ENCODE results near the gene CABLES2. TPM values are rescaled to one million over a fixed set of nuclear protein-coding genes. Genes with fewer than 3 reads are reported as not detected.

Gene CABLES2
- polyA plus RNA-seq, 2 of the 4 experiments (the other 2 are of a cell fraction), result 3.9 to 7.7 TPM

DNA sequence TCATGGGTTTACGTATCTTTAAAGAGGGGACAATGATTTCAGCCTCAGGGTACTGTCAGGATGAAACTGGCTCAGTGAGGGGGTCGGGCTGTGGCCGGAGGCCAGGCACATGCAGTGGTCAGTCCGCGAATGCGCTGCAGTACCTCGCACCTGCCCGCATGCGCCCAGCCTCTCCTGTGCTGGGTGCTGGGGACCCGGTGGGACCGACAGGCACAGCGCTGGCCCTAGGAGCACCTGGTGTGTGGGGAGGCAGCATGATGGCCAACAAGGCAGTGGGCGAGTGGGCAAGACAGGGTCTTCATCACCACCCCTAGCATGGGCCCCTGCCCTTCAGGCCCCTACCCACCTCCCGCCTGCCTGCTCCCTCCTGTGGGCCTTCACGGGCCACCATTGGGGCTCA, 970 bp upstream of the CABLES2 start:
- TF ChIP-seq ZFP36 (IDR thresholded peaks at IDR 0.05; ENCODE audit: borderline replicate concordance, partially characterized antibody) (no peak), CBX8 (IDR thresholded peaks at IDR 0.05) (no peak), EHF (CRISPR knock-in tag; IDR thresholded peaks at IDR 0.05) (no peak), KDM5A (IDR thresholded peaks at IDR 0.05) (no peak), HOXA7 (CRISPR knock-in tag; IDR thresholded peaks at IDR 0.05) (no peak), KDM1A (IDR thresholded peaks at IDR 0.05; ENCODE audit: low read depth) (no peak), FOXS1 (CRISPR knock-in tag; IDR thresholded peaks at IDR 0.05) (no peak), NPAS2 (CRISPR knock-in tag; IDR thresholded peaks at IDR 0.05; ENCODE audit: borderline replicate concordance) (no peak), CHD4 (IDR thresholded peaks at IDR 0.05; ENCODE audit: borderline replicate concordance) (no peak), POLR2AphosphoS2 (conservative IDR thresholded peaks at IDR 0.05; ENCODE audit: low read length) (no peak), POLR2A (IDR thresholded peaks at IDR 0.05; ENCODE audit: low read length) (no peak), RARB (CRISPR knock-in tag; IDR thresholded peaks at IDR 0.05) (no peak), NR3C1 (IDR thresholded peaks at IDR 0.05) (no peak), BCL3 (IDR thresholded peaks at IDR 0.05) (no peak), SMC3 (IDR thresholded peaks at IDR 0.05) (no peak), CBX2 (IDR thresholded peaks at IDR 0.05; ENCODE audit: borderline replicate concordance, low read depth) (no peak), MYC (IDR thresholded peaks at IDR 0.05; ENCODE audit: borderline replicate concordance, low read length) (no peak), TP53 (CRISPR knock-in tag; IDR thresholded peaks at IDR 0.05) (no peak), HOXB13 (CRISPR knock-in tag; IDR thresholded peaks at IDR 0.05; ENCODE audit: low read depth) (no peak)
- 89% methylated on average over 15 of the region's 15 CpGs for WGBS (ENCODE audit: missing lambda C conversion rate)
- FAIRE-seq, result no peak
- Histone ChIP-seq H3K4me2 (peak overlapping the region; percentile 79; the same call in 2 of the 3 replicates), H3K27ac (peak overlapping the region in 1 of 2 experiments; percentile 82; a peak in 1 of 6 replicates), H3K4me3 (no peak overlapping the region), H3K4me1 (peaks cover 21% of the 10 kb centered on the region), H3K9me3 (no peaks in the 10 kb centered on the region)
- POLR2A ChIA-PET, result no interaction called here
- DNase-seq (ENCODE audit: low read depth in 1 of 2, low spot score in 1 of 2), result no peak
- no peak for ATAC-seq
- CTCF ChIA-PET, result interaction anchor here (1.1 to 3.9 kb wide), 5 partner anchors 13 to 384 kb away, joined by 3 to 31 read pairs (median 15); partner anchors contain the start of gene RBBP8NL

DNA sequence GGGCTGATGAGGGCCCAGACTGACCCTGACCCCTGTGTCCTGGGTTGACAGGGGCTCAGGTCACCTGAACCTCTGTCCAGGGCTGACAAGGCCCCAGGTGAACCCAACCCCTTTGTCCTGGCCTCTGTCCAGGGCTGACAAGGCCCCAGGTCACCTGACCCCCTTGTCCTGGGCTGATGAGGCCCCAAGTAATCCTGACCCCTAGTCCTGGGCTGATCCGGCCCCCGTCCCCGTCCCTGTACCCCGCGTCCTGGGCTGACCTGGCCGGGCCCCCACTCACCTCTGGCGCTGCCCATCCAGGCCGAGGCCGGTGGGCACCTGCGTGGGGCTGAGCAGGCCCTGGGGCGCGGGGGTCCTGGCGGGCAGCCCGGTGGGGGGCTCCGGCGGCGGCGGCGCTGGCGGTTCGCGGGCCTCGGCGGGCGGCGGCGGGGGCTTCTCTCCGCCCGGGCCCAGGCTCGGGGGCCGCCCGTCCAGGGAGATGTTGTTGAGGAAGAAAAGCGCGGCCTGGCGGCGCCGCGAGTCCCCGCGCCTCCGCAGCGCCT, 379 bp downstream of the CABLES2 start:
- TF ChIP-seq USF2 (IDR thresholded peaks at IDR 0.05), result 0 out of 2 replicates have a peak, but pooled peaks have one; percentile 8
- no peak for TF ChIP-seq NPAS2 (CRISPR knock-in tag; IDR thresholded peaks at IDR 0.05; ENCODE audit: borderline replicate concordance)
- no CpG with 5 or more reads among the region's 42 CpGs for WGBS (ENCODE audit: missing lambda C conversion rate)
- Histone ChIP-seq H3K9me3 (no peaks in the 10 kb centered on the region), H3K4me2 (peak overlapping the region; percentile 98), H3K4me3 (peak overlapping the region; percentile 93), H3K4me1 (peaks cover 21% of the 10 kb centered on the region), H3K27ac (peak overlapping the region; percentile 86 to 99)
- CTCF ChIA-PET, result interaction anchor here (1.1 kb wide), 1 partner anchor 107 kb away, joined by 3 read pairs; no protein-coding TSS in a partner anchor
- no peak for DNase-seq (ENCODE audit: low read depth in 1 of 2, low spot score in 1 of 2)
- no peak for FAIRE-seq
- POLR2A ChIA-PET, result no interaction called here
- ATAC-seq, result no peak

DNA sequence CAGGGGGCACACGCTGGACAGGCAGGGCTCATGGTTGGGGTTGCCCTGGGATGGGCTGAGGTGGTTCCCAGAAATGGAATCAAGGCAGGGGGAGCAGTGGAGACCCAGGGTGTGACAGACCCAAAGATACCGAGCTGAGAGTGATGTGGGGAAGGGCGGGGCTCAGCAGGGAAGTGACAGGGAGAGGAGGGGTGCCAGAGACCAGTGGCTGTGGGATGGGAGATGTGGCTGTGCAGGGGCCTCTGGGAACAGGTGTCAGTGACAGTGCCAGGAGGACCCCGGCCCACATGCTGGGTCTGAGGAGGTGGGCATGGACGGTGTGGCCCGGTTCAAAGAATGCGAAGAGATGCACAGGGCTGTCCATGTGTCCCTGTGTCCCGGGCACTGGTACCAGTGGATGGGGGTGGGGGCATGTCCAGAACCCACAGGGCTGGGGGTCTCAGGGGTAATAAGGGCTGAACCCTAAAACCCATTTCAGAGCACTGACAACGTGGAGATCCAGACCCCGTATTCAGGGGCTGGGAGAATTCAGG, 1.0 kb downstream of the CABLES2 start:
- peak overlapping the region; percentile 98 for H3K4me2 ChIP-seq
- ATAC-seq (no peak), FAIRE-seq (no peak), DNase-seq (ENCODE audit: low read depth in 1 of 2, low spot score in 1 of 2) (no peak)
- H3K9me3 ChIP-seq, result no peaks in the 10 kb centered on the region
- peaks cover 21% of the 10 kb centered on the region for H3K4me1 ChIP-seq
- POLR2A ChIA-PET, result no interaction called here
- 80% methylated on average over 10 of the region's 10 CpGs for WGBS (ENCODE audit: missing lambda C conversion rate)
- peak overlapping the region; percentile 86 to 99; a peak in 4 of 6 replicates for H3K27ac ChIP-seq
- TF ChIP-seq HEYL (CRISPR knock-in tag; IDR thresholded peaks at IDR 0.05) (no peak), JUNB (IDR thresholded peaks at IDR 0.05) (no peak), BHLHE40 (IDR thresholded peaks at IDR 0.05; ENCODE audit: low read depth, low read length) (no peak), CHD4 (IDR thresholded peaks at IDR 0.05; ENCODE audit: borderline replicate concordance) (no peak), PHF8 (IDR thresholded peaks at IDR 0.05; ENCODE audit: borderline replicate concordance, low read depth) (no peak), MAX (IDR thresholded peaks at IDR 0.05) (no peak), FOSB (CRISPR knock-in tag; IDR thresholded peaks at IDR 0.05) (no peak)
- CTCF ChIA-PET, result interaction anchor here (1.1 to 2.9 kb wide), 8 partner anchors 10 to 115 kb away, joined by 3 to 14 read pairs (median 7); no protein-coding TSS in a partner anchor
- peak overlapping the region; percentile 93 for H3K4me3 ChIP-seq
